Measurements from ENCODE around the gene BICD1.
"Not testable (repeated sequence)": the region's sequence is repeated elsewhere in the genome, so short reads cannot be mapped to it uniquely, and the experiment has no call there.

The BICD1 gene

DNA sequence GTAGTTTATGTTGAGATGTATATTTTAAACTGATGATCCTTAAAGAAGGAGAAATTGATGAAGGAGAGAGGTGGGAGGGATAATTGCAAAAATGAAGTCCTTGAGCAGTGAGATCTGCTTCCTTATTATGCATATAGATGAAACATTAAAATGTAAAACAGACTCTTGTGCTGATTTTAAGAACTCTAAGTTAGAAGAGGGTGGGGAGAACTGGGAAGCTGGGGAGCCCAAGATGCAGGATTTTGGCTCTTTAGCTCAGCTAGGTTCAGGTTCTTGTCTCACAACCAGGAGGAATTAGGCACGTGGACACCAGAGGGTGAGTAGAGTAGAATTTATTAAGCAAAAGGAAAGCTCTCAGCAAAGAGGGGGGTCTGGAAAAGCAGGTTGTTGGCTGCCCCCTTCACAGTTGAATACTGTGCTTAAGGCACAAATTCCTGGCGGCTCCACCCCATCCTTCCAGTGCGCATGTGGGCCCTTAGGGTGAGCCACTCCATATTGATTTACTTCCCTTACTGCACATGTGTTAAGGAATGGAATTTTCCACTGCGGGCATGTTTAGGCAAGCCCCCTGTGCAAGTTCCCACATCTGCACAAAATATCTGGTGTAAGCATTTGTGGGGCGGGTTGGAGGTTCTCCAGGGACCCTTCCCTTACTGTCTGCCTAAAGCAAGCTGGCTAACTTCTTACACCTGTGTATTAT is 141.9 kb downstream of the BICD1 start:
- DNase-seq (ENCODE audit: low read depth): no peak

DNA sequence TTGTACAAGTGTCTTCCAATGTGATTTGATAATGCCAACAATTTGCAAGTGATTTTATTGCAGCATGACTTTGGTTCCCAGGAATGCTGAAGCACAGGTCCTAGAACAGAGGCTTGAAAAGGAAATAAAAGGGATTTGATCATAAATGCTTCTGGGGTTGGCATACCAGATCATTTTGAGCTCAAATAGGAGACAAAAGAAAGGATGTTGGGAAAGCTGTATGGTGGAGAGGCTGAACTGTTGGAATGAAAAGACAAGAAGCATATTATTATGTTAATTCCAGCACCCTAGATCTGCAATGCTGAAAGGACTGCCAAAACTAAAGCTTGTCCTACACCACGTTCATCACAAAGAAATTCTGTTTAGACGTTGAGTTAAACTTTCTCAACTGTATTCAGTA is 143.1 kb downstream of the BICD1 start:
- DNase-seq (ENCODE audit: low read depth): no peak

DNA sequence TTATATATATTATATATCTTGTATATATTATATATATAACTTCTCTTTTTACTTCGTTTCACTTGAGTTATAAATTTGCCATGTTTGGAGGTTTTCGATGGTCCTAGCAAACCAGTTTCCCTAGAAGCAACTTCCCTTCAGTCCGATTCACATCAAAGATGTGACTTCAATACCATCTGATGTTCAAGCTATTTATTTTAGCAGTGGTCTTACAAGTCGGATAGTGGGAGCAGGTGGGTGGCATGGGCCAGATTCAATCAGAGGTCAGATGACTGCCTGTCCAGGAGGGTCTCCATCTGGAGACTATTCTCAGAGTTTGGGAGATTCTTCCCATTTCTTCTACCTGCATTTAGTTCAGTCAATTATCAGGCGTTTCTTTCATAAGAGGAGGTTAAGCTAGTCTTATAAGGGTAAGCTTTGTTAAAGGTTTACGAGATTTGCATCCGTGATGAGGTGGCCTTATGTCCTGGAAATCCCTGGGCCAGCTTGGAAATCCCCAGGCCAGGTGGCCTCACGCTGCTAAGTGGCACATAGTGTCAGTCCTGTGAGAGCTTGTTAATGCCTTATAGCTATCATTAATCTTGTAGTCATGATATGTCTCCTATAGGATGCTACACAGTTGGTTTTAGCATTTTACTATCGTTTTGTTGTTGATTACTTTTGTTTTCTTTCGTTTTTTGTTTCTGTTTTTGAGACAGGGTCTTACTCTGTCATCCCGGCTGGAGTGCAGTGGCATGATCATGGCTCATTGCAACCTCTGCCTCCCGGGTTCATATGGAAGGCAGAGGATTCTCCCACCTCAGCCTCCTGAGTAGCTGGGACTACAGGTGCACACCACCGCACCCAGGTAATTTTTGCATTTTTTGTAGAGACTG is 145.8 kb downstream of the BICD1 start:
- no peak for DNase-seq (ENCODE audit: low read depth)

DNA sequence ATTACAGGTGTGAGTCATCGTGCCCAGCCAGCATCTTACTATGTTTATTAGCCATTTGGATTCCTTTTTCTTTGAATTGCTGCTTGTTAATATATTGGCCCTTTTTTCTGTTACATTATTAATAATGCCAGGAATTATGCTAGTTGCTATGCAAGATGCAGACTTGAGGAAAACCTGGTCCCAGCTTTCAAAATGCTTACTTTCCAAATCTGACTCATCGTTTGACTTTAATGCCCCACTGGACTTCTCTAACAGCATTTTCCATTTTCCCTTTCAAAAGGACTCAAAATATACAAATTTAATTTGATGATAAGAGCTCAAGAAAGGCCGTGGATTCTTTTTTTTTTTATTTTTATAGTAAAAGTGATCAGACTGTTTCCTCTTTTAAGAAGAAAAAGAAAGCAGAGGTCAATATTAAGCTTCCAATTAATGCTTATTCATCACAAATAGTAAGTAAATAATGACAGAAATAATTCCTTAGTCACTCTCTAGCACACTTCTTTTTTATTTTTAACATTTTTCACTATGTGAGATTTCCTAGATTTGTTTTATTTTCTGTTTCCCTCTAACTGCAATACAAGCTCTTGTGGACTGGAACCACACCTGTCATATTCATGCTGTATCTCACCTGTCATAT is 146.6 kb downstream of the BICD1 start:
- DNase-seq (ENCODE audit: low read depth): no peak

DNA sequence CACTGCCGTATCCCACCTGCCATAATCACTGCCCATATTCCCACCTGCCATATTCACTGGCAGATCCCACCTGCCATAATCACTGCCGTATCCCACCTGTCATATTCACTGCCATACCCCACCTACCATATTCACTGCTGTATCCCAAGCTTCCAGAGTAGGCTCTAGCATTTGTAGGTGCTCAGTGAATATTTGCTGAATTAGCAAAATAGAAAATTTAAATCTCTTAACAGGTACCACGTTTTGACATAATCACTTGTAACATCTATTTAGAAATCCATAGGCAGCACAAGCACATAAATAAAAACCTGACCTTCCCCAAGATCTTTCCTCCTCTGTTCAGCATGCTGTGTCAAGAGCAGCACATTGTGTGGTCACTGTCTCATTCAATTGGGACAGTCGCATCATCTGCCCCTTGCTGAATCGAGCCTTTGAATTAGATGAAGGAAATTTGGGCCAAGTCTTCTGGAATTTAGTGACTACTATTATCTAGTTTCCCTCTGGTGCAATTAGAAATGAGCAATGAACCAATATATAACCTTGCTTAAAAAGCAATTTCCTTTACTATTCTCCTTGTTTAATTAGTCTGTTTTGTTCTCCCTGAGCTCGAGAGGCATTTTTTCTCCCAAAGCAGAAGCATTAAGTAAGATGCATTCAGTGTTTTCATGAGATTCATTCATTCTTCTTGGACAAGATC is 147.8 kb downstream of the BICD1 start:
- DNase-seq (ENCODE audit: low read depth): no peak

DNA sequence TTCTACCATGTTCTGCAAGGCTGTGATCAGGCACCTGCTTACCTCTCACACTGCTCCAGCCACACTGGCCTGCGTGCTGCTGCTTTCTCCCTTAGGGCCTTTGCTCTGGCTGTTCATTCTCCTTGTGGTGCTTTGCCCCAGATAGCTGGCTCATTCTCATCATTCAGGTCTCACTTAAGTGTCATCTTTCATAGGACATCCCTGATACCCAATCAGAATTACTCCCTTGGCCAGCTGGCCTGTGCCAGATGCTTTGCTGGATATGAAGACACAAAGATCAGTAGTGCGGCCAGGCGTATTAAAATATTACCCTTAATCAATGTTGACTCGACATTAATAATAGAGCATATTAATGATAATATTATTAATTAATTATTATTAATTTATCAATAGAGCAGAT is 148.9 kb downstream of the BICD1 start:
- DNase-seq (ENCODE audit: low read depth): no peak

DNA sequence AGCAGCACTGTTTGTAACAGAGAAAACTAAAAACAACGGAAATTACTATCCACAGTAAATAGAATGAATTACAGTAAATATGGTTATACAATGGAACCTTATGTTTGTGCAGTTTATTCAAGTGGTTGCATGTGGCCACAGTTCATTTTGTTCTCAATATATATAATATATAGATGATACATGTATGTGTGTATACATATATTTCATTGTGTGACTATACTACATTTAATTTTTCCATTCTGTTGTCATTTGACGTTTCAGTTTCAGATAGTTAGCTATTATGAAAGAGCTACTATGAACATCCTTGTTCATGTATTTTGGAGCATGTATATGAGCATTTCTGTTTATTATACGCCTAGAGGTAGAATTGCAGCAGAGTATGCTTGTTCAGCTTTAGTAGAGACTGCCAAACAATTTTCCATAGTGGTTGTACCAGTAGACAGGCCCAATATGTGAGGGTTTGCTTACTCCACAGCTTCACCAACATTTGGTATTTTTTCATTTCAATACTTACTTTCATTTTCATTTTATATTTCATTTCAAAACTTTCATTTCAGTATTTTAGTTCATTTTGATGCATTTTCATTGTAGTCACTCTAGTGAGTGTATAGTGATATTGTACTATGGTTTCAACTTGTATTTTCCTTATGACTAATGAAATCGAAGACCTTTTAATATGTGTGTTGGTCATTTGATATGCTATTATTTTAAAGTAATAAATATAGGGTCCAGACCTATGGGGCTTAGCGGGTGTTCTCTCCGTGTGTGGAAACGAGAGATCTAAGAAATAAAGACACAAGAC is 151.2 kb downstream of the BICD1 start:
- DNase-seq (ENCODE audit: low read depth): no peak

DNA sequence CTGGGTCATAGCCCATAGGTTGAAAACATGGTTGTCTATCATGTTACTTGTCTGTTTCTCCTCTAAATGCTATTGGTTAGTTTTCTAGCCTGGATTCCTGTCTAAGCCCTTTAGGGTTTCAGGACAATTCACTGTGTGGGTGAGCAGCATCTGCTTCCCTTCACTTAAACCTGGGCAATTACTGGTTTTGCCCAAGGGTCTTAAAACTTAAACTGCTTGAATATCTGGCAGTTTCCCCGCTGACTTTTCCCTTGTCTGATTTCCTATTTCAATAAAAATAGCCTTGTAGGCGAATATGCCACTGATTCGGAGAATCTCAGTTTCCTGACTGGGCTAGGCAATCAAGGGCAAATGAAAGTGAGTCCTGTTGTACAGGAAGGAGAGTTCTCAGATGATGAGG is 154.0 kb downstream of the BICD1 start:
- no peak for DNase-seq (ENCODE audit: low read depth)

DNA sequence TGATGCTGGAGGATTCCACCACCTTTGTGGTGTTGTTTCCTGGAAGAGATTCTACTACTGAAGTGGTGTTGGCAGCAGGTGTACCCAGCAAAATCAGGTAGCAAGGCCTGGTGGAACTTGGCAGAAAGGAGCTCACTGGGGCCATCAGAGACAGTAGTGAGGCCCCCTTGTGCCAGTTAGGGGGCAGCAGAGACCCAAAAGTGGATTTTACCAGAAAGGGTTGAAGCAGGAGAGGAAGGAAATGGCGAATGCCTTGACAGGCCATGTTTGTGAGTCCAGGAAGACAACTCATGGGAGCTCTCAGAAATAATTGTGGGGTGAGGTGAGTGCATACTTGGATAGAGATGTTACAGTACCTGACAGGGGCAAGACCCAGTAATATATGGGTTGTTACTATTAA is 155.0 kb downstream of the BICD1 start:
- no peak for DNase-seq (ENCODE audit: low read depth)

DNA sequence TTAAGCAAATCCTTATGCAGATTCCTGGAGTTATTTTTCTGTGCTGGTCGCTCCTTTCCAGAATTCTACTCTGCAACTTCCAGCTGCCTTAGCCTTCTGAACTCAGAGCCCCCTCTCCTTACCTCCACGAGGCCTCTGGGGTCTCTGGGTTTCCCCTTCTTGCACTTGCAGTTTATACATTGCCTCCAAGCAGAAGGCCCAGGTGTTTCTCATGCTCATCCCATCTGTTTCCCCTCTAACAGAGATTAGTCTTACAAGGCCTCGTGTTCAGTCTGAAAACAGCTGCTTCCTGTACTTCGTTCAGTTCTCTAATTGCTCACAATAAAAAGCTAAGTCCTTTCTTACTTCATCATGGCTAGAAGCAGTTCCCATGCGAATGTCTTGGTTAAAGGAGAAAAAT is 158.3 kb downstream of the BICD1 start:
- no peak for DNase-seq (ENCODE audit: low read depth)

DNA sequence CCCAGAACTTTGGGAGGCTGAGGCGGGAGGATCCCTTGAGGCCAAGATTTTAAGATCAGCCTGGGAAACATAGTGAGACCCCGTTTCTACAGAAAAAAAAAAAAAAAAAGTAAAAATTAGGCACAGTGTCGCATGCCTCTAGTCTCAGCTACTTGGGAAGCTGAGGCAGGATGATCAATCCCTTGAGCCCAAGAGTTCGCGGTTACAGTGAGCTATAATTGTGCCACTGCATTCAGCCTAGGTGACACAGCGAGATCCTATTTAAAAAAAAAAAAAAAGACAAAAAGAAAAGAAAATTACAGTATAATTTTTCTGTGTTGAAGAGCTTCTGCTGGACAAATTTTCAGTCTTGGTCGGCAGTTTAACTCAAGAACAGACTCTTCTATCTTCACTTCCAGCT is 158.8 kb downstream of the BICD1 start:
- DNase-seq (ENCODE audit: low read depth): no peak

DNA sequence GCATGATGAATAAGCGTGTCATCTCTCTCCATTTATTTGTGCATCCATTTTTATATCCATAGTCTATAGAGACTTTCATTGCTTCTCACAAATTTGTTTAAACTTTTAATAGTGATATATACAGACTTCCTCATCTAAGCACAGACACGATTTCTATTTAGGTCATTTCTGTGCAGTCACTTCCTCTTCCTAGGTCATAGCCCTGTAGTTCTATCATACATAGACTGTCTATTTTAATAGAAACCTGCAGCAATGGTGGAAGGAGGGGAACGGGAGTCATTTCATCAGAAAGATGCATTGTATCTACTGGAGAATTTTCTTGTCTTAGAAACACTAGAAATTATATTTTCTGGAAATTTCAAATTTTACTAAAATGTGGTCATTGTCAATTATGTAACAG is 159.3 kb downstream of the BICD1 start:
- no peak for DNase-seq (ENCODE audit: low read depth)

DNA sequence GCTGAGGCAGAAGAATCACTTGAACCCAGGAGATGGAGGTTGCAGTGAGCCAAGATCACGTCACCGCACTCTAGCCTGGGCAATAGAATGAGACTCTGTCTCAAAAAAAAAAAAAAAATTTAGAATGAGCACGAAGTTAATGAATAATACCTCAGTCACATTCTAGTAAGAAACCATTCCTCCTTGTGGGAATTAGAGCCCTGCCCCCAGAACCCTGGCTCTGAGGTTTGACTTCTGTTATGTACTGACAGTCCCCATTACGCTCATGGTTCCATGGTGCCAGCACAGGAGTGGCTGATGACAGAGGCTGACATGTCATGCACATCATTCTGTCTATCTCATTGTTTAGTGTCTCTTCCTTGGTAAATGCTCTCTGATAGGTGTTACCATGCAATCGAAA is 160.1 kb downstream of the BICD1 start:
- DNase-seq (ENCODE audit: low read depth): no peak

DNA sequence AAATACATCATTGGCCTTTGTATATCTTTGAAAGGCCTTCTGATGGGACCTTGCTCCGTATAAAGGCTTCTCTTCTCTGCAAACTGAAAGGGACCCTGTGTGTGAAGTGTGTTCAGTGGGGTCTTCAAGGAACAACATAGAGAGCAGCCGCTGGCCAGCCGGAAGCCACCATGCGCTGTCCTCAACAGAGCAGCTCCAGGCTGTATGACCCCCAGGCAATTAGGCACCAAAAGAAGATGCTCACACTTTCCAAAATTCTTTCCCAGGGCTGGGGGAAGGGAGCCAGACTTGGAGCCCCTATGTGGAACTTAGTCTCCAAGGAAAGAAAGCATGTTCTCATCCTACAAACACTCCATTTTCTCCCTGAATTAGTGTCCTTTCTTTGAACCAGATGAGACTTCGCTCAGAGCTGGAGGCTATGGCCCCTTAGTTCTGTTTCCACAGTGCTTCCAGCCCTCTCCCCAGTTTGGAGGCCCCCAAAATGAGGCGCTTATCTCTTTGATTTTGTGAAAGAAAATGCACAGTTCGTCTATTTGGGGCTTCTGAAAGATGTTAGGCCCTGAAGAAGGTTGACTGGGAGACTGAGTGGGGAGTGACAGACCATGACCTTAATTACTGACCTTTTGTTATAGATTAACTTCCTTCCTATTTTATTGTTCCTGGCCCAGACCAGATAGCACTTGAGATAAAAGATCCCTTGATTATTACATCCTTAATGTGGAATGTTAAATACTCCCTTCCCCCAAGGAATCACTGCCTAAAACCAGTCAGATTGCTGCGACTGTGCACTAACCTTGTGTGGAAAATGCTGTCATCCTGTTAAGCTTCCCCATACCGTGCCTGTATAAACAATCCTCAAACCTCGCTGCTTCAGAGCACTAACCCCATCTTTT is 164.4 kb downstream of the BICD1 start:
- no peak for DNase-seq (ENCODE audit: low read depth)

DNA sequence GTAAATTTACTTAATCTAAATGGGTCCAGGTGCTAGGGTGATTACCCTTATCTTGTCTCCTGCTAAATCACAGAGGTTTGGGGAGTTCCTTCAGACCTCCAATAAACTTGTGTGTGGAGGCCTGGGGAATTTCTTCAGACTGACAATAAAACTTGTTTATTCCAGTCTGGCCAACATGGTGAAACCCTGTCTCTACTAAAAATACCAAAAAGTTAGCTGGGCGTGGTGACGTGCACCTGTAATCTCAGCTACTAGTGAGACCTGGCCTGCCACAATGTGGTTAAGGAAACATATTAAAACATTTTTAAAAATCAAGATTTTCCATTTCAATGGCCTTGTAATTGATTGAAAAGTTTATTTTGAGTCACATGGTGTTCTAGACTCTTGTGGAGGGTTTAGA is 165.8 kb downstream of the BICD1 start:
- no peak for DNase-seq (ENCODE audit: low read depth)

DNA sequence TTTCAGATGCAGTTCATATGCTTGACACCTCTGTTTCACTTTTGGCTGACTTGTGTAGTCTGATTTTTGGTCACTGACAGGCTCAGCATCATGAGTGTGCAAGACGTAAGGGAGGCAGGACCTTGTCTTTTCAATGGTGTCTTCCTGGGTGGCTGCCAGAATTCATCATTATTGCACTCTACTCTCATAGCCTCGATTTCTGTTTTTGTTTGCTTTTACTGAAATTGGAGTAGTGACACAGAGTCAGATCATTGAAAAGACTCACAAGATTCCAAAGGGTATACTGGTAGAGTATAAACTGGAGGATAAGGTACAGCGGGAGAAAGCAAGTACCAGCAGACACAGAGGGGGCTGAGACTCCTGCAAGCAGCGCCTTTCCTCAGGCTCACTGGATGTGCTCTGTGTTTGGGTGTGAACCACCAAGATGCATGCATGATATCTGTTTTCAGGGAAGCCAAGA is 166.4 kb downstream of the BICD1 start:
- DNase-seq (ENCODE audit: low read depth): no peak

DNA sequence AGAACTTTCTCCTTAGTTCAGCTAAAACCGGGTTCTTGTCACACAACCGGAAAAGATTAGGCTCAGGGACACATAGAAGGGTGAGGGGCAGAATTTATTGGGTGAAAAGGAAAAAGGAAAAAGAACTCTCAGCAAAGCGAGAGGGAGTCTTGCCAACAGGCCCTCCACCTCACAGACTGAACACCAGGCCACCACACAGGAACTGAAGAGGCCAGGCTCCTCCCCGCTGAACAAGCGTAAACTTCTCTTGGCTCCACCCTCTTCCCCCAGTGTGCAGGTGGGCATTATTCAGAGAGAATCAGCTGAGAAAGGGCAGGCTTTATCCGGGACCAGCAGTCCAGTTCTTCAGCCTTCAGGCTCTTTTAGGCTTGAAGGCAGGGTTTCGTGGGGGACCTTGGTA is 167.1 kb downstream of the BICD1 start:
- peak; percentile 33 for DNase-seq (ENCODE audit: low read depth)

DNA sequence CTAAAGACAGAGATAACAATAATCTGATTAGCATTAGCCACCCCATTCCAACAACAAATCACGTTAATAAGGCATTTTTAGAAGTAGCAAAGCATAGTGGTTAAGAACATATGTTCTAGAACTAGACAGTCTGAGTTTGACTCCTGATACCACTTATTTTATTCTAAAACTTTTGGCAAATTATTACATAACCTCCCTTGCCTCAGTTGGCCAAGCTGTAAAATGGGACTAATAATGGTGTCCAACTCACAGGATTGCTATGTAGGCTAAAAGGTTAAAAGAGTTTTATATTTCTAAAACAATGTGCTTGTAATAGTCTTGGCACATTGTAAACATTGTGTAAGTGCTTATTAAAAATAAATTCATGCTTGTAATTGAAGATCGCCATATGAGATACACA is 168.0 kb downstream of the BICD1 start:
- no peak for DNase-seq (ENCODE audit: low read depth)

DNA sequence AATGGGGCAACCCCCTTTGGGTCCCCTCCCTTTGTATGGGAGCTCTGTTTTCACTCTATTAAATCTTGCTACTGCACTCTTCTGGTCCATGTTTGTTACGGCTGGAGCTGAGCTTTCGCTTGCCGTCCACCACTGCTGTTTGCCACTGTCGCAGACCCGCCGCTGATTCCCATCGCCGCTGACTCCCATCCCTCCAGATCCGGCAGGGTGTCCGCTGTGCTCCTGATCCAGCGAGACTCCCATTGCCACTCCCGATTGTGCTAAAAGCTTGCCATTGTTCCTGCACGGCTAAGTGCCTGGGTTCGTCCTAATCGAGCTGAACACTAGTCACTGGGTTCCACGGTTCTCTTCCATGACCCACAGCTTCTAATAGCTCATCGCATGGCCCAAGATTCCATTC is 168.9 kb downstream of the BICD1 start:
- not testable (repeated sequence) for DNase-seq (ENCODE audit: low read depth)

DNA sequence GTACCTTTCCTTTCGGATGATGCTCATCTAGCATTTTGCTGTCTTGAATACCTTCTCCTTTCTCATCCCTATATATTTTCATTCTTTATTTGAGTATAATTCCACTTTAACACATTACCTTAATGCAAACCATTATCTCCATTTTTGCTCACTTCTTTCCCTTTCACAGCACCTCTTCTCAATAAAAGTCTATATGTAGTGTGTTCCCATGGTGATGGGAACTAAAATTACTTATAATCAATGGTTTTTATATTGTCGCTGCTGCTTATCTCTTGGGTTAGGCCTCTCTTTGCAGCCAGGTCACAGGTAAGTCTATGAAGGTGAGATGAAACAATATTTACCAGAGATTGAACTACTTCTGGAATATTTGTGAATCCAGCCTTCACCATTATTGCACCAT is 171.1 kb downstream of the BICD1 start:
- no peak for DNase-seq (ENCODE audit: low read depth)

DNA sequence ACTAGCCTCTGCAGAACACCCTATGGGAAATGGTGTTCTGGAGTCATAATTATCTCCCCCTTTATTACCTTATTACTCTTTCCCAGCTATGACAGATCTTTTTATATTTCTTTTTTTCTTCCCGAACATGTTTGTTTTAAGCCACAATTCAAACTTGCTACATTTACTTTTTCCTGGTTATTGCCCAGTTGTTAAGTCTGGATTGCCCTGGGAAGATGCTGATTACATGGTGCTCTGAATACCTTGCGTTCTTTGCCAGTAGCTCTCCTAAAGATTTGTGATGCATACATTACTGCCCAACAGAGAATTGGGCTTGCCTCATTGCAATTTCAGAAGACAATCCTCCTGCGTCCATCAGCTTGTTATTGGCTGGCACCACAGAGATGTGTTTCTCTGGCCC is 174.5 kb downstream of the BICD1 start:
- DNase-seq (ENCODE audit: low read depth): no peak
